COLO668 (cell line): ENCODE measurements around the gene MUC6.

ENCODE experiments used
- DNase-seq: peaks from one replicate; lab custom pipeline; 2025; ENCODE audit not compliant: unreplicated experiment; lab: John Stamatoyannopoulos, UW

Gene MUC6, protein sequence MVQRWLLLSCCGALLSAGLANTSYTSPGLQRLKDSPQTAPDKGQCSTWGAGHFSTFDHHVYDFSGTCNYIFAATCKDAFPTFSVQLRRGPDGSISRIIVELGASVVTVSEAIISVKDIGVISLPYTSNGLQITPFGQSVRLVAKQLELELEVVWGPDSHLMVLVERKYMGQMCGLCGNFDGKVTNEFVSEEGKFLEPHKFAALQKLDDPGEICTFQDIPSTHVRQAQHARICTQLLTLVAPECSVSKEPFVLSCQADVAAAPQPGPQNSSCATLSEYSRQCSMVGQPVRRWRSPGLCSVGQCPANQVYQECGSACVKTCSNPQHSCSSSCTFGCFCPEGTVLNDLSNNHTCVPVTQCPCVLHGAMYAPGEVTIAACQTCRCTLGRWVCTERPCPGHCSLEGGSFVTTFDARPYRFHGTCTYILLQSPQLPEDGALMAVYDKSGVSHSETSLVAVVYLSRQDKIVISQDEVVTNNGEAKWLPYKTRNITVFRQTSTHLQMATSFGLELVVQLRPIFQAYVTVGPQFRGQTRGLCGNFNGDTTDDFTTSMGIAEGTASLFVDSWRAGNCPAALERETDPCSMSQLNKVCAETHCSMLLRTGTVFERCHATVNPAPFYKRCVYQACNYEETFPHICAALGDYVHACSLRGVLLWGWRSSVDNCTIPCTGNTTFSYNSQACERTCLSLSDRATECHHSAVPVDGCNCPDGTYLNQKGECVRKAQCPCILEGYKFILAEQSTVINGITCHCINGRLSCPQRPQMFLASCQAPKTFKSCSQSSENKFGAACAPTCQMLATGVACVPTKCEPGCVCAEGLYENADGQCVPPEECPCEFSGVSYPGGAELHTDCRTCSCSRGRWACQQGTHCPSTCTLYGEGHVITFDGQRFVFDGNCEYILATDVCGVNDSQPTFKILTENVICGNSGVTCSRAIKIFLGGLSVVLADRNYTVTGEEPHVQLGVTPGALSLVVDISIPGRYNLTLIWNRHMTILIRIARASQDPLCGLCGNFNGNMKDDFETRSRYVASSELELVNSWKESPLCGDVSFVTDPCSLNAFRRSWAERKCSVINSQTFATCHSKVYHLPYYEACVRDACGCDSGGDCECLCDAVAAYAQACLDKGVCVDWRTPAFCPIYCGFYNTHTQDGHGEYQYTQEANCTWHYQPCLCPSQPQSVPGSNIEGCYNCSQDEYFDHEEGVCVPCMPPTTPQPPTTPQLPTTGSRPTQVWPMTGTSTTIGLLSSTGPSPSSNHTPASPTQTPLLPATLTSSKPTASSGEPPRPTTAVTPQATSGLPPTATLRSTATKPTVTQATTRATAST (N-terminal part only)

GRCh38 chr11:1036303-1036923, at the start of gene MUC6:
MUC6 (minus strand) TSS chr11:1036718; CDS start chr11:1036655, 63 bp downstream.
- DNase-seq, result peak; percentile 19

GRCh38 chr11:1085440-1086170, 49.1 kb upstream of the MUC6 start:
- no peak for DNase-seq

DNA sequence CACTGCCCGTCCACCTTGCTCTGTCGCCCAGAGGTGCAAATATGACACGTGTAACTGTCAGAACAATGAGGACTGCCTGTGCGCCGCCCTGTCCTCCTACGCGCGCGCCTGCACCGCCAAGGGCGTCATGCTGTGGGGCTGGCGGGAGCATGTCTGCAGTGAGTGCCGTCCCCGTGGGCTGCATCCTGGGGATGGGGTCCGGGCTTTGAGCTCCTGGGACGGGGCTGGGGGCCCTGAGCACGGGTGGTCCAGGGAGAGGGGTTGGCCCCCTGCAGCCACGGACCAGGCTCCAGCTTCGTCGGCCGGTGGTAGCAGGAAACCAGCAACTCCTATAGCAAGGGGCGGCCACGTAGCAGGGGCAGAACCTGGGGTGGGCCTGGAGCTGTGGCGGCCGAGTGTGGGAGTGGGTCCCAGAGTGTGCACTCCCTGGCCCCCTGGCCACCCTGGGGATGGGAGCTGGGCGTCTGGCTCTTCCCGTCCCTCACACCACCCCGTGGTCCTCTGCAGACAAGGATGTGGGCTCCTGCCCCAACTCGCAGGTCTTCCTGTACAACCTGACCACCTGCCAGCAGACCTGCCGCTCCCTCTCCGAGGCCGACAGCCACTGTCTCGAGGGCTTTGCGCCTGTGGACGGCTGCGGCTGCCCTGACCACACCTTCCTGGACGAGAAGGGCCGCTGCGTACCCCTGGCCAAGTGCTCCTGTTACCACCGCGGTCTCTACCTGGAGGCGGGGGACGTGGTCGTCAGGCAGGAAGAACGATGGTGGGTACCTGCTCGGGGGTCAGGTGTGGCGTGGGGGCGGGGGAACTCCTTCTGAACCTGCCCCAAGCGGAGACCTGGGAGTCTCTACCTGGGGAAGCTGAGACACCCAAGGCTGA, 48.3 kb upstream of the MUC6 start:
- no peak for DNase-seq

DNA sequence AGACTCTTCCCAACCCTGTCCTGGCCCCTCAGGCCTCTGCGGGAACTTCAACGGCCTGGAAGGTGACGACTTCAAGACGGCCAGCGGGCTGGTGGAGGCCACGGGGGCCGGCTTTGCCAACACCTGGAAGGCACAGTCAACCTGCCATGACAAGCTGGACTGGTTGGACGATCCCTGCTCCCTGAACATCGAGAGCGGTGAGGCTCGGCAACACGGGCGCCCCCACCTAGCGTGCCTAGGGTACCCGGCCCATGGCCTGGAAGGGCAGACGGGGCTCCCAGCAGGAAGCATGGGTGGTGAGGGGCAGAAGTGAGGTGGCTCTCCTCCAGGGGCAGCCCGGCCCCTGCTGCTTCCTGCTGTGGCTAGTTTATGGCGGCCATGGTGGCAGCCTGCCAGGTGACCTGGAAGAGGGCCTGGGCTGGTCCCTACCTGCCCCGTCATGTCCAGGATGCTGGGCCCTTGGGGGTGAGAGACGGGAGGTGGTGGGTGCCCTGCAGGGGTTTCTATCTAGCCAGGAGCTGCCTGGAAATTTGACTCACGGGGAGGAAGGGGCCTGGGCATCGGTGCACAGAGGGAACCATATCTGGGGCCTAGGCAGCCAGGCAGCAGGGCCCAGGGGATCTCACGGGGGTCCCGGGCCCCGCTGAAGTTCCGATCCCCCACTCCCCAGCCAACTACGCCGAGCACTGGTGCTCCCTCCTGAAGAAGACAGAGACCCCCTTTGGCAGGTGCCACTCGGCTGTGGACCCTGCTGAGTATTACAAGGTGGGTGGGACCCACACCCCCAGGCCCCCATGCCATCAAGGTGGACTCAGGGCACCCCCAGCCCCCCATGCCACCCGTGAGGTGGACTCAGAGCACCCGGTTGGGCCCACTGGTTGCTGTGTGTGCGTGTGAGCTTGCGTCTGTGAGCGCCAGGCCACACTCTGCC, 47.4 kb upstream of the MUC6 start:
- DNase-seq, result no peak

GRCh38 chr11:1082728-1083620, 46.5 kb upstream of the MUC6 start:
- DNase-seq, result no peak

GRCh38 chr11:1082346-1082727, 45.8 kb upstream of the MUC6 start:
- no peak for DNase-seq

- DNase-seq, result no peak
These were observed 45.2 kb upstream of the MUC6 start for GRCh38 chr11:1081601-1082311.

DNA sequence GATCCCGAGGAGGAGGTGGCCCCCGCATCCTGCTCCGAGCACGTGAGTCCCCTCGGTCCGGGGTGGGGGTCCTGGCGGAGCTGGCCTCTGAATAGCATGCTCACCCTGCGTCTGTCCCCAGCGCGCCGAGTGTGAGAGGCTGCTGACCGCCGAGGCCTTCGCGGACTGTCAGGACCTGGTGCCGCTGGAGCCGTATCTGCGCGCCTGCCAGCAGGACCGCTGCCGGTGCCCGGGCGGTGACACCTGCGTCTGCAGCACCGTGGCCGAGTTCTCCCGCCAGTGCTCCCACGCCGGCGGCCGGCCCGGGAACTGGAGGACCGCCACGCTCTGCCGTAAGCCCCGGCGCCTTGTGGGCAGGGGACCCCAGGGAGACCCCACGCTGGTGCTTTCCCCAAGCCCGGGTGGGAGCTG, 41.7 kb upstream of the MUC6 start:
- no peak for DNase-seq

DNA sequence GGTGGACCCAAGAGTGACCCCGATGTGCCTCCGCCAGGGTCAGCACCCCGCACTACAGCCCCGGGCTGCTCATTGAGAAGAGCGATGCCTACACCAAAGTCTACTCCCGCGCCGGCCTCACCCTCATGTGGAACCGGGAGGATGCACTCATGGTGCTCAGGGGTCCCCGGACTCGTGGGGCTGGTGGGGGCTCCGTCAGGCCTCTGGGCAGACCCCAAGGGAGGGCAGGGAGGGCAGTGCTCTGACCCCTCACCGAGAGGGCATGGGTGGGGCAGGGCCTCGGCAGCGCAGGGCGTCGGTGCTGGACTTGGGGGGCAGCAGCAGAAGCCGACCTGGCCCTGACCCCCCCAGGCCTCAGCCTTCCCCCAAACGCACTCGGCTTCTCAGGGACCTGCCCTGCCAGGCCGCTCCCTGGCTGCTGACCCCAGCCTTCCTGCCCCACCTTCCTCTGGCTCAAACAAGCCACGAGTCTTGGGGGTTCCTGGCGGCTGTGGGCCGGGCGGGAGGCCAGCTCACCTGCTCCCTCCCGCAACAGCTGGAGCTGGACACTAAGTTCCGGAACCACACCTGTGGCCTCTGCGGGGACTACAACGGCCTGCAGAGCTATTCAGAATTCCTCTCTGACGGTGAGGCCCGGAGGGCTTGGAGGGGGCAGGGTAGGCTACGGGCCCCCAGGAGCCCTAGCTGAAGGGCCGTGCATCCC, 41.0 kb upstream of the MUC6 start:
- DNase-seq, result no peak

GRCh38 chr11:1077033-1077416, 40.5 kb upstream of the MUC6 start:
- no peak for DNase-seq

GRCh38 chr11:1076061-1076665, 39.6 kb upstream of the MUC6 start:
- DNase-seq, result no peak

- DNase-seq, result no peak
These were observed 38.9 kb upstream of the MUC6 start for GRCh38 chr11:1075341-1075911.

- no peak for DNase-seq
These were observed 38.0 kb upstream of the MUC6 start, which contains the start of gene MUC2 for GRCh38 chr11:1074244-1075221. MUC2 (plus strand) TSS chr11:1074874.

- DNase-seq, result no peak
These were observed 37.3 kb upstream of the MUC6 start for GRCh38 chr11:1073851-1074243.
